Pulmonary artery endothelial cell (primary cell): ENCODE data around the gene TMEM52. TPM values are rescaled to one million over a fixed set of nuclear protein-coding genes. Genes with fewer than 3 reads are reported as not detected.

Source experiments
- DNase-seq: peaks from one replicate; pipeline ENCODE4 v3.0.0-alpha.2; 2011; ENCODE audit warnings: low read depth, low spot score
- total RNA-seq: library from RNA; depleted of rRNA; stranded (reverse); fragments of >200 nt; gene quantifications from 2 replicates; pipeline ENCODE4 v1.2.3, GENCODE V29; 2014

The TMEM52 gene
- total RNA-seq: 0.26 and 0.42 TPM in 2 replicates

GRCh38 chr1:1918901-1919303, at the start of gene TMEM52:
TMEM52 (minus strand) TSS chr1:1919279; CDS start chr1:1919265, 14 bp downstream.
- no peak for DNase-seq

- DNase-seq: no peak
Observed at GRCh38 chr1:1967879-1968278, 48.8 kb upstream of the TMEM52 start.

GRCh38 chr1:1967151-1967550, 48.1 kb upstream of the TMEM52 start:
- no peak for DNase-seq

- DNase-seq: no peak
Observed at GRCh38 chr1:1966071-1966740, 47.1 kb upstream of the TMEM52 start.

- DNase-seq: no peak
Observed at GRCh38 chr1:1965546-1965945, 46.5 kb upstream of the TMEM52 start.

GRCh38 chr1:1964811-1965210, 45.7 kb upstream of the TMEM52 start:
- DNase-seq: no peak

DNA sequence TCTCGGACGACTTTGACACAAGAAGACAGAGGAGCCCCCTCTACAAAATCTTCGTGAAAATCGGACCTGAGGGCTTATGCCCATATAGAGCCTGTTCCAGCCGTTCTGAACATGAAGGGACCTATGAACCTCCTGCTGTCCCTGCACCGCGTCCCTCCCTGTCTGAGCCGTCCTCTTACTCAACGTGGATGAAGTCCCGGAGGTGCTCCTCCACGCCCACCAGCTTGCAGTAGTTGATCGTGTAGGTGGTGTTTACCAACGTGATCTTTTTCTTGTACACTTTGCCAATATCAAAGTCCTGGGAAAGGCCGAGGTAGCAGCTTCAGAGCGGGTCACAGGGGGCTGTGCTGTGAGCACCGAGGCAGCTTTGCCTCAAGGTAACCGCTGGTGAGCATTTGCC, 44.5 kb upstream of the TMEM52 start:
- no peak for DNase-seq

- no peak for DNase-seq
Observed at GRCh38 chr1:1962752-1963151, 43.7 kb upstream of the TMEM52 start.

DNA sequence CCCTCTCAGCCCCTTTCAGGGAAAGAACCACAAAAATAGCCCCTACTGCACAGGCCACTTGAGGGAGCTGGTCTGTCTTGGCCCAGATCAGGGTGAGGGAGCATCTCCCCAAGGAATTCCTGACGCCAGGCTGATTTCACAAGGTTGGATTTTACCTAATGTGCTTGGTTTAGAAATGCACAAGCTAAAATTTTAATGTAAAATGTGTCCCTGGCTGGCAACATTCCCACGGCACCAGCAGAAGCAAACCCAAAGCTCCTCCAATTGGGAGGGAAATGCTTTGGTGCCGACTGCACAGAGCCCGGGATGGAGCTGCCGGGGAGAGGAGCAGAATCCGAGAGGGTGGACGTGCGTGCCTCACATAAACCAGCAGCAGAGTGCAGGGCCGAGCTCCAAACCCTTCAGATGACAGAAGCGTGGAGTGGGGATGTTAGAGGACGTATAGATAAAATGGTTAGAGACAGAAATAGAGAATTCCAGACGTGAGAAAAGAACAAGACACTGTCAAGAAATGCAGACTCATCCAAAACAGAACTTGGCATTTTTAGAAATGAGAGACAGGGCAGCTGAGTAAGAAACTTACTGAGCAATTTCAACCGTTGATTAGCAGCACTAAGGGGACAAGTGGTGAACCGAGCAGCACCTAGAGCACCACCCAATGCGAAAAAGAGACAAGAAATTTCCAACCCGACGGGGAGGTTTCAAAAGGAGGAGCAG, 41.6 kb upstream of the TMEM52 start:
- DNase-seq: no peak

DNA sequence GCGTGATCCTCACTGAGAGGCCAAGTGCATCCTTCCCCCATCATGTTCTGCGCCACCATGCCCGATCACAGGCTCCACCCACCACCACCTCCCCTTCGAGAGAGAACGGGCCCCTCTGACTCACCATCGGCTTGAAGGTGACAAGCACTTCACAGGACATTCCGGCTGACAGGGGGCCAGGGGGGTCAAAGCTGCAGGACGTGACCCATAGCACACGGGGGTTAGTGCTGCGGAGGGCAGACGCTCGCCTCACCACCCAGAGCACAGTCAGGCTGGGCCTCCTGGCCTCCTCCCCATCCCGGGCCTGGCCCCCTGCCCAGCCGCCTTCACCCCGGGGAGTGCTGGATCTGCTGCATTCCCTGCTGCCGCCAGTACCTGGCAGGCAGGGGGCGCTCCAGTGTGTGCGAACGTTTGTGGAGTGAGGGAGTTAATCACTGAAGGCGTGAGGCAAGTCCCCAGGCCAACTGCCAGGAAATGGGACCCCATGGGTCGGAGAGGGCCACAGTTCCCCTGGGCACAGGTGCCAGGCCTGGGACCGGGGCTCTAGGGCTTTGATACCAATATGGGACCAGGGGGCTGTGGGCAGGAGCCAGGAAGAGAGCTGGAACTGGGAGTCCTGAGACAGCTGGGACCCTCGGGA, 40.9 kb upstream of the TMEM52 start:
- DNase-seq: no peak

GRCh38 chr1:1959459-1959839, 40.4 kb upstream of the TMEM52 start:
- no peak for DNase-seq

GRCh38 chr1:1958071-1958541, 39.0 kb upstream of the TMEM52 start:
- DNase-seq: no peak

DNA sequence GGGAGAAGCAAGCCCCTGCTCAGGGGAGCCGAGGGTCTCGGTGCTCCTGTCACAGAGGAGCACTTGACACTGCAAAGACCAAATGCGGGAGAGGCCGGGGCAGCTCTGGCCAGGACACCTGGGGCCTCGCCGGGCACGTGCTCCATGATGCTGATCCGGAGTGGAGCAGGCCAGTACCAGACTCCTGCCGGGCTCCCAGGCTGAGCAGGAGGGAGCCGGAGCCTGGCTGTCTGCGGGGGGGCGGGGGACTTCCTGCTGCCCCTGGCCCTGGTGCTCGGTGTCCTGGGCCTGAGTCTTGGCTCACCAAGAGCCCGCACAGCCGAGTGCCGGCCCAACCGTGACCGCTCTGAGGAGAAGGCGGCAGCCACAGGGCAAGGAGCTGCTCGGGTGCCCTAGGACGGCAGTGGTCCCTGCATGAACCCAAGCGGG, 38.5 kb upstream of the TMEM52 start:
- no peak for DNase-seq

GRCh38 chr1:1956586-1957532, 37.8 kb upstream of the TMEM52 start:
- no peak for DNase-seq

DNA sequence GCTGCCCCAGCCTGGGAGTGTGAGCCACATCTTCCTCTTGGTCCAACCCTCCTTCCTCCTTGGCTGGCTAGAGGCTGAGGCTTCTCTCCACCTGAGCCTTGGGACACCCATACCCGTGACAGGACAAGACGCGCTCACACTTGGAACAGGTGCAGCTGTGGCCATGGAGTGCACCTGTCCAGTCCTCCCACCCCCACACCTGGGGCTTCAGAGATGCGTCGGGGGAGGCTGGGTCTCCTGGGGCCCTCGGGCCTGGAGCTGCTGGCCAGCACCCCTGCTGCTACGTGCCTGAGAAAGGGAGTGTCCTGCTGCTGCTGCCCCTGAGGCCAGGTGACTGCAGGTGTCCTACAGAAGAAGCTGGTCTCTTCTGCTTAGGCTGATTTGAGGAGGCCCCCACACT, 37.0 kb upstream of the TMEM52 start:
- DNase-seq: no peak

DNA sequence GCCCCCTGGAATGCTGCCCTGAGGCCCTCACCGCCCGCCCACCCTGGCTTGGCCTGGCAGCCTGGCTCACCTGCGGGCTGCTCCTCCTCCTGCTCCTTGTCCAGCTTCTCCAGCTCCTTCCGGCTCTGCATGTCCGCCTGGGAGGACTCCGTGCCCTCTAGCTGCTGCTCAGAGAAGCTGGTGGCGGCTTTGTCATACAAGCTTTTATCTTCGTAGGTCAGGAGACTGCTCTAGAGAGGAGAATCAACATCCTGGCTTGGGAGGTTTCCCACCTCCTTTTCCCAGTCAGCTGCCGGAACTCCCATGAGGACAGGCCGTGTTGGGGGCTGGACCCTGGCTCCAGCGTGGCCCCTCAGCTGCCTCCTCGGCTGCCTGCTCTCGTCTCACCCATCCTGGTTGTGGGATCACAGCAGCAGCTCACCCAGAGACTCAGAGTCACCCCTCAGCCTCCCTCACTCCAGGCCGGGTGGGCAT, 36.6 kb upstream of the TMEM52 start:
- DNase-seq: no peak

- DNase-seq: no peak
Observed at GRCh38 chr1:1954831-1955441, 35.9 kb upstream of the TMEM52 start.

- DNase-seq: no peak
Observed at GRCh38 chr1:1954015-1954414, 34.9 kb upstream of the TMEM52 start.

- no peak for DNase-seq
Observed at GRCh38 chr1:1950940-1951339, 31.9 kb upstream of the TMEM52 start.

- DNase-seq: no peak
Observed at GRCh38 chr1:1948783-1949182, 29.7 kb upstream of the TMEM52 start.

DNA sequence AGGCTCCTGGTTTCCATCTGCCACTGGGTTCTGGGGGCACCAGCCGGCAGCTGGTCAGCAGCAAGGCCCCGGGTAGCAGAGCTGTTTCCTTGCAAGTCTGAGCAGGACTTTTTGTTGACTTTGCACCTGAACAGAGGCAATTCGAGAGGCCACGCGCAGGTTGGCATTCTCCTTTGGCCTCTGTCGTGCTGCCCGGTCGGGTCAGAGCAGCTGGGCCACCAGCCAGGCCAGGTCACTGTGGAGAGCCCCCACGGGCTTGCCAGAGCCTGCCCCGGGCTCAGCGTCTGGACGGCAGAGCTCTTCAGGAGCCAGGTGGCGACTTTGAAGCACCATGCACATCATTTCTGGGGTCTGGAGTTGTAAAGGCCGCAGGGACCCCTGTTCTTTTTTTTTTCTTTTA, 28.4 kb upstream of the TMEM52 start:
- DNase-seq: no peak
